IPS-20b (cell line): ENCODE results near the gene ELAPOR2.
"Not testable (repeated sequence)": the region's sequence is repeated elsewhere in the genome, so short reads cannot be mapped to it uniquely, and the experiment has no call there.

Experiments used
- H3K27ac ChIP-seq: one replicate; pipeline ENCODE4 v1.5.1; 2013; ENCODE audit warnings: low read length
- H3K27me3 ChIP-seq: 2 replicates; pipeline ENCODE4 v1.6.1; 2013; ENCODE audit warnings: mild to moderate bottlenecking, low read length, inconsistent platforms; ENCODE audit not compliant: insufficient read depth
- H3K36me3 ChIP-seq: 2 replicates; pipeline ENCODE4 v1.6.1; 2013; ENCODE audit warnings: low read depth, mild to moderate bottlenecking, inconsistent platforms, low read length, moderate library complexity; ENCODE audit not compliant: insufficient read depth
- H3K4me1 ChIP-seq: 2 replicates; pipeline ENCODE4 v1.6.1; 2013; ENCODE audit warnings: mild to moderate bottlenecking, control low read depth, inconsistent platforms, low read length, moderate library complexity; ENCODE audit not compliant: insufficient read depth
- H3K4me3 ChIP-seq: 2 replicates; pipeline ENCODE4 v1.5.1; 2013; ENCODE audit warnings: mild to moderate bottlenecking, low read length, inconsistent platforms
- H3K9ac ChIP-seq: 2 replicates; pipeline ENCODE4 v1.6.1; 2013; ENCODE audit warnings: low read depth, mild to moderate bottlenecking, inconsistent platforms, low read length, moderate library complexity
- H3K9me3 ChIP-seq: 2 replicates; pipeline ENCODE4 v1.6.1; 2013; ENCODE audit warnings: mild to moderate bottlenecking, low read depth, low read length, inconsistent platforms; ENCODE audit not compliant: insufficient read depth

Gene ELAPOR2, protein sequence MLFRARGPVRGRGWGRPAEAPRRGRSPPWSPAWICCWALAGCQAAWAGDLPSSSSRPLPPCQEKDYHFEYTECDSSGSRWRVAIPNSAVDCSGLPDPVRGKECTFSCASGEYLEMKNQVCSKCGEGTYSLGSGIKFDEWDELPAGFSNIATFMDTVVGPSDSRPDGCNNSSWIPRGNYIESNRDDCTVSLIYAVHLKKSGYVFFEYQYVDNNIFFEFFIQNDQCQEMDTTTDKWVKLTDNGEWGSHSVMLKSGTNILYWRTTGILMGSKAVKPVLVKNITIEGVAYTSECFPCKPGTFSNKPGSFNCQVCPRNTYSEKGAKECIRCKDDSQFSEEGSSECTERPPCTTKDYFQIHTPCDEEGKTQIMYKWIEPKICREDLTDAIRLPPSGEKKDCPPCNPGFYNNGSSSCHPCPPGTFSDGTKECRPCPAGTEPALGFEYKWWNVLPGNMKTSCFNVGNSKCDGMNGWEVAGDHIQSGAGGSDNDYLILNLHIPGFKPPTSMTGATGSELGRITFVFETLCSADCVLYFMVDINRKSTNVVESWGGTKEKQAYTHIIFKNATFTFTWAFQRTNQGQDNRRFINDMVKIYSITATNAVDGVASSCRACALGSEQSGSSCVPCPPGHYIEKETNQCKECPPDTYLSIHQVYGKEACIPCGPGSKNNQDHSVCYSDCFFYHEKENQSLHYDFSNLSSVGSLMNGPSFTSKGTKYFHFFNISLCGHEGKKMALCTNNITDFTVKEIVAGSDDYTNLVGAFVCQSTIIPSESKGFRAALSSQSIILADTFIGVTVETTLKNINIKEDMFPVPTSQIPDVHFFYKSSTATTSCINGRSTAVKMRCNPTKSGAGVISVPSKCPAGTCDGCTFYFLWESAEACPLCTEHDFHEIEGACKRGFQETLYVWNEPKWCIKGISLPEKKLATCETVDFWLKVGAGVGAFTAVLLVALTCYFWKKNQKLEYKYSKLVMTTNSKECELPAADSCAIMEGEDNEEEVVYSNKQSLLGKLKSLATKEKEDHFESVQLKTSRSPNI

GRCh38 chr7:87059525-87060287 lies at the start of gene ELAPOR2:
Gene ELAPOR2 (minus strand): TSS chr7:87059654. CDS start chr7:87059513, 141 bp downstream.
- Histone ChIP-seq H3K4me3 (peak within 1 kb of the TSS; percentile 83), H3K36me3 (no peaks in the 10 kb centered on the region), H3K9me3 (no peaks in the 10 kb centered on the region), H3K9ac (peak within 1 kb of the TSS; percentile 79; the same call in 1 of the 2 replicates), H3K4me1 (peaks cover 2% of the 10 kb centered on the region; the same call in 1 of the 2 replicates), H3K27me3 (peaks cover 22% of the 10 kb centered on the region), H3K27ac (no peak within 1 kb of the TSS)

- no peak overlapping the region for H3K4me3 ChIP-seq
Observed at GRCh38 chr7:87107949-87108776, 48.7 kb upstream of the ELAPOR2 start.

GRCh38 chr7:87106974-87107612 lies 47.6 kb upstream of the ELAPOR2 start:
- Histone ChIP-seq H3K27me3 (no peaks in the 10 kb centered on the region), H3K36me3 (no peaks in the 10 kb centered on the region), H3K9me3 (no peaks in the 10 kb centered on the region), H3K4me3 (no peak overlapping the region), H3K27ac (no peak overlapping the region), H3K9ac (no peak overlapping the region), H3K4me1 (no peaks in the 10 kb centered on the region)

More at GRCh38 chr7:87107949-87108776, 48.7 kb upstream of the ELAPOR2 start:
- H3K4me1 ChIP-seq: no peaks in the 10 kb centered on the region
- H3K9ac ChIP-seq: no peak overlapping the region
- H3K9me3 ChIP-seq: no peaks in the 10 kb centered on the region
- no peaks in the 10 kb centered on the region for H3K27me3 ChIP-seq
- H3K36me3 ChIP-seq: no peaks in the 10 kb centered on the region
- no peak overlapping the region for H3K27ac ChIP-seq

DNA sequence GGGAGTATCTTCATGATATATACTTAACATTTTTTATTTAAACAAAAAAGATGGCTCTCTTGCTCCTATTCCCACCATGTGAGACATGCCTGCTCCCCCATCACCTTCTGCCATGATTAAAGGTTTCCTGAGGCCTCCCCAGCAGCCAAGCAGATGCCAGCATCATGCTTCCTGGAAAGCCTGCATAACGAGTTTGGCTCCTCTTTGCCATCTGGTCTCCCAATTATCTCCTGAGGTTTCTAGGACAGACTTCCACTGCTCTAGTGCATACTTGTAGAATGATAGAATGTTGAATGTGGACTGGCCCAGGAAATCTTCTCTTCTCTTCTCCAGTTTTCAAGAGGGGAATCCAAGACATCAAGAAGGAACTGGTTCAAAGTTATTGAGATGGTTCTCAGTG lies 45.9 kb upstream of the ELAPOR2 start:
- no peak overlapping the region for H3K9ac ChIP-seq
- H3K9me3 ChIP-seq: no peaks in the 10 kb centered on the region
- no peaks in the 10 kb centered on the region for H3K27me3 ChIP-seq
- no peaks in the 10 kb centered on the region for H3K4me1 ChIP-seq
- no peak overlapping the region for H3K27ac ChIP-seq
- H3K36me3 ChIP-seq: no peaks in the 10 kb centered on the region
- H3K4me3 ChIP-seq: no peak overlapping the region

GRCh38 chr7:87100326-87100725 lies 40.9 kb upstream of the ELAPOR2 start:
- Histone ChIP-seq H3K4me1 (no peaks in the 10 kb centered on the region), H3K27ac (no peak overlapping the region), H3K4me3 (no peak overlapping the region)

GRCh38 chr7:87097375-87097774 lies 37.9 kb upstream of the ELAPOR2 start:
- H3K9ac ChIP-seq, H3K9me3 ChIP-seq: not testable (repeated sequence)

More at GRCh38 chr7:87100326-87100725, 40.9 kb upstream of the ELAPOR2 start:
- no peaks in the 10 kb centered on the region for H3K9me3 ChIP-seq
- no peak overlapping the region for H3K9ac ChIP-seq
- no peaks in the 10 kb centered on the region for H3K36me3 ChIP-seq
- no peaks in the 10 kb centered on the region for H3K27me3 ChIP-seq

DNA sequence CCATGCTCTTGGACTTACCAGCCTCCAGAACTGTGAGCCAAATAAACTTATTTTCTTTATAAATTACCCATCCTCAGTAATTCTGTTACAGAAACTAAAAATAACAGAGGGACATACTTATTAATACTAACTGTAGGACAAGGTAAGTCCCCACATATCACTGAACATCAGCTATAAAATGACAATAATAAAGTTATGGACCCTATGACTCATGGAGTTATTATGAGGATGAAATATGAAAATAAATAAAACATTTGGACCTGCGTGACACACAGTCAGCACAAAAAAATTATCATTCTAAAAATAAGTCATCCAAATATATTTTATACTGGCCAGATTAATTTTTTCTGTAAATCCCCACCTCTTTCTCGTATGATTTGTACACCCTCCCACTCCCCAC lies 34.9 kb upstream of the ELAPOR2 start:
- Histone ChIP-seq H3K27me3 (no peaks in the 10 kb centered on the region), H3K36me3 (no peaks in the 10 kb centered on the region), H3K27ac (no peak overlapping the region), H3K4me3 (no peak overlapping the region), H3K4me1 (peaks cover 9% of the 10 kb centered on the region; the same call in 1 of the 2 replicates), H3K9ac (no peak overlapping the region), H3K9me3 (no peaks in the 10 kb centered on the region)

More at GRCh38 chr7:87097375-87097774, 37.9 kb upstream of the ELAPOR2 start:
- not testable (repeated sequence) for H3K4me3 ChIP-seq, H3K36me3 ChIP-seq, H3K4me1 ChIP-seq, H3K27ac ChIP-seq, H3K27me3 ChIP-seq

DNA sequence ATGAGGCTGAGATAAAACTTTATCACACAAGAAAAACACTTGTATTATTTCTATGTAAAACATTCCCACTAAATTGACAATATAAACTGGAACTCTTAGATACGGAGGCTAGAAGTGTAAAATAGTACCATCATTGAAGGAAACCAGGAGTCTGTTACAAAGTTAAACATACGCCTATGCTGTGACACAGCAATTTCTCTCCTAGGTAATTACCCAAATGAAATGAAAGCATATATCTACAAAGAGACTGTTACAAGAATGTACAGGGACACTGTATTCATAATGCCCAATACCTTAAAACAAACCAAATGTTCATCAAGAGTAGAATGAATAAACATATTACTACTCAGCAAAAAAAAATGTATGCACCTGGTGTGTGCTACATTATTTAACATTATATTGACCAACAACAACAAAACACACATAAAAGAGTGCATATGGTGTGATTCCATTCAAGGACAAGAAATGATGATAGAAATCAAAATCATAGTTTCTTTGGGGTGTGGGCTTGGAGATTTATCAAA lies 33.2 kb upstream of the ELAPOR2 start:
- Histone ChIP-seq H3K27me3 (no peaks in the 10 kb centered on the region), H3K9me3 (no peaks in the 10 kb centered on the region), H3K9ac (no peak overlapping the region), H3K36me3 (no peaks in the 10 kb centered on the region), H3K27ac (no peak overlapping the region), H3K4me3 (no peak overlapping the region), H3K4me1 (peaks cover 9% of the 10 kb centered on the region; the same call in 1 of the 2 replicates)

DNA sequence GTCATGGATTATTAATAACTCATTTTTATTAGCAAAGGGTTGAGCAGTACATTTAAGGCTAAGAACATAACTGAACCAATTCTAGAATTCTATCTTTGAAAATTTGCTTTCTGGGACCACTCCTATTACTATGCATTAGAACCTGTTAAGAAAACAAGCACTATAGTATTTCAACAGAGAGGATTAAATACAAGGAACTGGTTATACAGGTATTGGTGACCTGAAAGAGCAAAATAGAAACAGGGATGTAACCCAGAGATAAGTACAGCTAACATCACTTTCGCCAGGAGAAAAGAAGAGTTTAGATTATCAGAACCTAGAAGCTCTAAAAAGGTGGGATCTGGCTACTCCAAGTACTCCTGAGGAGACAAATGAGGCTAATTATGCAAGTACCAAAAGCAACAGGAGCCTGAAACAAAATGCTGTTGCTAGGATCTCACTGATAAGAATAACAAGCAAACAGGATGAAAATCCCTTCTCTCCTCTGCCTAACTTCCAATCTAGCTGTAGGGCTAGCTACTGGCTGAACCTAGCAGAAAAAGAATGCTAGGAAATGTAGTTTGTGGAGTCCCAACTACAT lies 32.1 kb upstream of the ELAPOR2 start:
- peaks cover 3% of the 10 kb centered on the region; the same call in 1 of the 2 replicates for H3K9me3 ChIP-seq
- H3K4me1 ChIP-seq: peaks cover 9% of the 10 kb centered on the region; the same call in 1 of the 2 replicates
- H3K36me3 ChIP-seq: no peaks in the 10 kb centered on the region
- no peaks in the 10 kb centered on the region for H3K27me3 ChIP-seq
- H3K27ac ChIP-seq: no peak overlapping the region
- H3K9ac ChIP-seq: no peak overlapping the region
- no peak overlapping the region for H3K4me3 ChIP-seq
